Adrenal gland (tissue), 12 donors: ENCODE results near the gene DLGAP3. TPM values are rescaled to one million over a fixed set of nuclear protein-coding genes. Genes with fewer than 3 reads are reported as not detected.

Experiments
- DNase-seq, 7 donors: peaks; one replicate each; pipeline ENCODE4 v3.0.0-alpha.2; 2019 to 2020
- H3K27ac ChIP-seq, 5 donors: fragments of 200-600 bp; sonication (generic) in 4 of 5; 1 replicate in 3 of 5; 2 replicates in 2 of 5; pipeline versions ENCODE4 v1.5.1 to v1.8.0; 2016 to 2020; ENCODE audit warnings: mild to moderate bottlenecking in 1 of 5
- H3K27me3 ChIP-seq: fragments of 200-600 bp; 2 replicates; pipeline ENCODE4 v1.8.0; 2021
- H3K36me3 ChIP-seq, 2 donors: fragments of 200-600 bp; replicated peaks in 1 of 2; 1 replicate in 1 of 2; 2 replicates in 1 of 2; pipeline versions ENCODE4 v1.5.1 to v1.8.0; 2018 to 2022
- H3K4me1 ChIP-seq, 2 donors: fragments of 200-600 bp; replicated peaks in 1 of 2; 1 replicate in 1 of 2; 2 replicates in 1 of 2; pipeline versions ENCODE4 v1.5.1 to v1.8.0; 2018 to 2021
- H3K4me3 ChIP-seq, 4 donors: fragments of 200-600 bp; sonication (generic) in 3 of 4; one replicate each; pipeline ENCODE4 v1.5.1; 2016 to 2018
- H3K9me3 ChIP-seq, 3 donors: fragments of 200-600 bp; sonication (generic) in 1 of 3; replicated peaks in 1 of 3; 1 replicate in 2 of 3; 2 replicates in 1 of 3; pipeline versions ENCODE4 v1.5.1 to v1.8.0; 2016 to 2021
- POLR2A ChIP-seq, 2 donors: fragments of 450-650 bp; IDR thresholded peaks; one replicate each; pipeline ENCODE4 v1.6.1; 2017; ENCODE audit warnings: antibody characterized with exemption in 2 of 2, mild to moderate bottlenecking in 2 of 2, moderate library complexity in 1 of 2
- WGBS, 4 donors: extraction: QIAGEN DNeasy Blood & Tissue Kit in 2 of 4; methylation state at CpG; one replicate each; pipeline versions ENCODE4 v1.1.5 to v1.1.7; 2013 to 2017; 5-methylcytosine and 5-hydroxymethylcytosine counted together
- intact Hi-C, 2 donors: fragments of 100-400 bp; cut with DNase I; formaldehyde crosslinking; loops; one replicate each; pipeline versions ENCODE4 v1.14.1 to v1.15.0; 2022 to 2023
- polyA plus RNA-seq, 3 donors: library from polyadenylated mRNA; stranded (reverse); fragments of 200-250 nt in 2 of 3; fragments of 350-450 nt in 1 of 3; fragmentation: Illumina TruSeq in 1 of 3; extraction: RNeasy Lipid Tissue Mini Kit (QIAGEN cat#74804) in 1 of 3; gene quantifications; one replicate each; pipeline ENCODE4 v1.2.3, GENCODE V29; 2013 to 2014
- total RNA-seq, 9 donors: library from RNA; depleted of rRNA in 4 of 9; stranded (reverse); fragments of >200 nt in 4 of 9; fragments of 120-200 nt in 1 of 9; fragmentation: NEBNext Ultra II Directional in 1 of 9; extraction: Animal tissue kit (Norgen Biotek cat#: 25700) in 1 of 9; gene quantifications; one replicate each; pipeline versions ENCODE4 v1.1.0 to v1.2.4, GENCODE V29; 2013 to 2023
- TF ChIP-seq, protein P1 (sequence below), 6 experiments: fragments of 450-650 bp in 4 of 6; fragments of 200-600 bp in 2 of 6; sonication (generic) in 1 of 6; IDR thresholded peaks; 1 replicate in 5 of 6; 2 replicates in 1 of 6; pipeline versions ENCODE4 v1.5.1 to v1.8.0; 2016 to 2021; ENCODE audit warnings: antibody characterized with exemption in 6 of 6, mild to moderate bottlenecking in 2 of 6, moderate library complexity in 1 of 6
- donor health status: healthy with polysubstance abuse.
- donor health status: Bipolar disorder and iron deficiency.
- donor health status: DM: yes; HTN: yes; CAD: no.
- donor health status: DM: no; HTN: no; CAD: no.
- donor health status: DM: no; HTN: no; CAD: no.
- donor health status: DM: yes; HTN: yes; CAD: no.

DLGAP3 gene
- total and polyA plus RNA-seq, 12 donors = 0.13 to 1.6 (median 0.47) TPM

GRCh38 chr1:34889705-34890104, 39.7 kb downstream of the DLGAP3 start:
- Histone ChIP-seq H3K36me3 (no peaks in the 10 kb centered on the region), H3K27ac (no peak overlapping the region), H3K27me3 (peaks cover 14% of the 10 kb centered on the region), H3K4me1 (peaks cover 0 to 6% of the 10 kb centered on the region in 2 donors), H3K9me3 (no peaks in the 10 kb centered on the region), H3K4me3 (no peak overlapping the region)
- 51 to 66% (median 57%) methylated on average over 4 of the region's 4 CpGs for WGBS, 4 donors
- no peak for TF ChIP-seq POLR2A (IDR thresholded peaks at IDR 0.05)
- TF ChIP-seq, protein P1, sequence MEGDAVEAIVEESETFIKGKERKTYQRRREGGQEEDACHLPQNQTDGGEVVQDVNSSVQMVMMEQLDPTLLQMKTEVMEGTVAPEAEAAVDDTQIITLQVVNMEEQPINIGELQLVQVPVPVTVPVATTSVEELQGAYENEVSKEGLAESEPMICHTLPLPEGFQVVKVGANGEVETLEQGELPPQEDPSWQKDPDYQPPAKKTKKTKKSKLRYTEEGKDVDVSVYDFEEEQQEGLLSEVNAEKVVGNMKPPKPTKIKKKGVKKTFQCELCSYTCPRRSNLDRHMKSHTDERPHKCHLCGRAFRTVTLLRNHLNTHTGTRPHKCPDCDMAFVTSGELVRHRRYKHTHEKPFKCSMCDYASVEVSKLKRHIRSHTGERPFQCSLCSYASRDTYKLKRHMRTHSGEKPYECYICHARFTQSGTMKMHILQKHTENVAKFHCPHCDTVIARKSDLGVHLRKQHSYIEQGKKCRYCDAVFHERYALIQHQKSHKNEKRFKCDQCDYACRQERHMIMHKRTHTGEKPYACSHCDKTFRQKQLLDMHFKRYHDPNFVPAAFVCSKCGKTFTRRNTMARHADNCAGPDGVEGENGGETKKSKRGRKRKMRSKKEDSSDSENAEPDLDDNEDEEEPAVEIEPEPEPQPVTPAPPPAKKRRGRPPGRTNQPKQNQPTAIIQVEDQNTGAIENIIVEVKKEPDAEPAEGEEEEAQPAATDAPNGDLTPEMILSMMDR (IDR thresholded peaks at IDR 0.05) = no peak
- intact Hi-C loops = no loop called here
- DNase-seq = no peak

GRCh38 chr1:34887593-34887992, 41.9 kb downstream of the DLGAP3 start:
- H3K9me3 ChIP-seq = no peaks in the 10 kb centered on the region
- H3K4me1 ChIP-seq = peaks cover 0 to 6% of the 10 kb centered on the region in 2 donors
- no peak overlapping the region for H3K4me3 ChIP-seq
- TF ChIP-seq POLR2A (IDR thresholded peaks at IDR 0.05) = no peak
- TF ChIP-seq, protein P1 (IDR thresholded peaks at IDR 0.05) = no peak
- intact Hi-C loops = no loop called here
- H3K27me3 ChIP-seq = peaks cover 15% of the 10 kb centered on the region
- no peaks in the 10 kb centered on the region for H3K36me3 ChIP-seq
- H3K27ac ChIP-seq = no peak overlapping the region
- DNase-seq = no peak
- 89 to 97% (median 93%) methylated on average over 4 of the region's 4 CpGs for WGBS, 4 donors

DNA sequence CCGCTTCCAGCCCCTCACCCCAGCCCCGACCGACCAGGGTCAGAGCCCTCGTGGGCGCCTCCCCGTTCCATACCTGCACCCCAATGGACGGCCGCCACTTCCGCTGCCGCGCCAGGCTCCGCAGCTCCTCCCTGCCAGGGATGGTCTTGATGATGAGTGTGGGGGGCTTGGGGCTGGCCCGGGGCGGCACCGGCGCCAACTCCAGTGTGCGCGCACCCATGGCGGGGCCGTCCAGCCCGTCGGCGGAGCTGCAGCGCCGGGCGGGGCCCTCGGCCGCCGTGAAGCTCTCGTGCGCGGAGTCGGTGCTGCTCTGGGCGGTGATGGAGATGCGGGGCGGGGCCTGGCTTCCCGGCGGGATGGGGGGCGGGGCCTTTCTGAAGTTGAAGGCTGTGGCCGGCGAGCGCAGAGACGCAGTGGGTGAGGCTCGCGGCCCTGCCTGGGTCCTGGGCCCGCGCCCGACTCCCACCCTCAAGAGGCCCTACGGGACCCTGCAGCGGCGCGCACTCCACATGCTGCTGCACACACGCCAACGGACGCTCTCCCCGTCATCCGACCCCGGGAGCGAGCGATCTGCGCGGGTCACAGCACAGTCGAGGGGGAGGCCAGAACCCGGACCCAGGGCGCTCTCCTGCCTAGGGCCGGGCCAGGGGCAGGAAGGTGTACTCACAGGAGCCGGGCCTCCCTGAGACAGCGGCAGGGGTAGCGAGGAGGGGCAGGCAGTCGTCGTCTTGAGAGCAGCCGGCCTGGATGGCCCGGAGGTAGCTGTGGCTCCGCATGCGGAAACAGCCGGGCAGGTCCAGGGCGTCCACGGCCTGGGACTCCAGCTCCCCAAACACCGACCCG, 43.8 kb downstream of the DLGAP3 start:
- H3K27me3 ChIP-seq = peaks cover 15% of the 10 kb centered on the region
- intact Hi-C loops = no loop called here
- WGBS, 4 donors = 13 to 46% (median 23%) methylated on average over 6 to 80 of the region's 80 CpGs
- TF ChIP-seq, protein P1 (IDR thresholded peaks at IDR 0.05) = no peak
- no peak for TF ChIP-seq POLR2A (IDR thresholded peaks at IDR 0.05)
- no peak overlapping the region for H3K27ac ChIP-seq
- H3K36me3 ChIP-seq = no peaks in the 10 kb centered on the region
- DNase-seq = peak in 3 of 7 donors; percentile 37 to 60 (median 38)
- peak overlapping the region in 1 of 4 donors; percentile 42 for H3K4me3 ChIP-seq
- H3K4me1 ChIP-seq = peaks cover 0 to 6% of the 10 kb centered on the region in 2 donors
- H3K9me3 ChIP-seq = no peaks in the 10 kb centered on the region

DNA sequence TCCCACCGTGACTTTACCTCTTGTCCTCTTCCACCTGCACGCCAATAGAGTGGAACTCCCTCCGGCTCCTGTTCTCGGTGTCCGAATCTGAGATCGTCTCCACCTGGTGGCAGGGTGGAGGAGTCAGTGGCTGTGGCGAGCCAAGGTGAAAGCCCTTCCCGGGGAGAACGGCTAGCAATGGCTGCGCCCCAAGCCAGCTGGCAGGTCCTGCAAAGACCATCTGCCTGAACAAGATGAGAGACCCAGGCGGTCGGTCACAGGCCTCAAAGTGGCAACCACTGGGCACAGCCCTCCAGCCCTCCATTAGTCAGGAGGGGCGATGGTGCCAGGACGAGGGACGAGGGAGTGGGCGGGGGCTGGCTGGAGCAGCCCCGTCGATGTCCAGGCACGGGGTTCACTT, 44.5 kb downstream of the DLGAP3 start:
- H3K9me3 ChIP-seq = no peaks in the 10 kb centered on the region
- no peak for DNase-seq
- 51 to 62% (median 52%) methylated on average over 4 to 19 of the region's 19 CpGs for WGBS, 4 donors
- TF ChIP-seq, protein P1 (IDR thresholded peaks at IDR 0.05) = no peak
- no peak for TF ChIP-seq POLR2A (IDR thresholded peaks at IDR 0.05)
- H3K27me3 ChIP-seq = peaks cover 15% of the 10 kb centered on the region
- peaks cover 0 to 6% of the 10 kb centered on the region in 2 donors for H3K4me1 ChIP-seq
- intact Hi-C loops = no loop called here
- H3K36me3 ChIP-seq = no peaks in the 10 kb centered on the region
- no peak overlapping the region for H3K27ac ChIP-seq
- H3K4me3 ChIP-seq = no peak overlapping the region
